Neural cell (in vitro differentiated cells): ENCODE measurements around the gene JMJD4. TPM values are rescaled to one million over a fixed set of nuclear protein-coding genes. Genes with fewer than 3 reads are reported as not detected.
"Not testable (repeated sequence)": the region's sequence is repeated elsewhere in the genome, so short reads cannot be mapped to it uniquely, and the experiment has no call there.

Experiments used
- H2AFZ ChIP-seq: fragments of 200-600, 300-800 bp; sonication (generic), shearing (Covaris generic); 2 replicates; pipeline ENCODE4 v1.6.0; 2014; ENCODE audit warnings: low read depth, mild to moderate bottlenecking, antibody characterized with exemption, low read length, moderate library complexity
- H3F3A ChIP-seq: fragments of 200-600 bp; shearing (Covaris generic); 2 replicates; pipeline ENCODE4 v1.6.1; 2016; ENCODE audit warnings: mild to moderate bottlenecking, moderate library complexity, mixed read lengths, antibody characterized with exemption, low read length; ENCODE audit not compliant: insufficient read depth, poor library complexity, severe bottlenecking
- H3K27ac ChIP-seq: fragments of 200-600, 300-800 bp; sonication (generic), shearing (Covaris generic); 2 replicates; pipeline ENCODE4 v1.5.1; 2014; ENCODE audit warnings: mild to moderate bottlenecking, low read length, moderate library complexity
- H3K27me3 ChIP-seq: fragments of 300-800, 200-600 bp; sonication (generic), shearing (Covaris generic); 2 replicates; pipeline ENCODE4 v1.6.0; 2014; ENCODE audit warnings: mild to moderate bottlenecking, low read depth, low read length, moderate library complexity; ENCODE audit not compliant: insufficient read depth
- H3K36me3 ChIP-seq: fragments of 300-800, 200-600 bp; sonication (generic), shearing (Covaris generic); 2 replicates; pipeline ENCODE4 v1.5.1; 2014; ENCODE audit warnings: mild to moderate bottlenecking, antibody characterized with exemption, low read length, moderate library complexity; ENCODE audit not compliant: insufficient read depth
- H3K4me2 ChIP-seq: fragments of 300-800, 200-600 bp; sonication (generic), shearing (Covaris generic); 2 replicates; pipeline ENCODE4 v1.6.0; 2014; ENCODE audit warnings: mild to moderate bottlenecking, low read length
- H3K4me3 ChIP-seq: fragments of 300-800, 200-600 bp; sonication (generic), shearing (Covaris generic); 2 replicates; pipeline ENCODE4 v1.5.1; 2014; ENCODE audit warnings: mild to moderate bottlenecking, low read length, moderate library complexity
- H3K79me2 ChIP-seq: fragments of 200-600 bp; shearing (Covaris generic); replicated peaks from 2 replicates; pipeline ENCODE4 v1.6.0; 2014; ENCODE audit warnings: mild to moderate bottlenecking, low read length, moderate library complexity; ENCODE audit not compliant: insufficient read depth
- H3K9ac ChIP-seq: fragments of 300-800, 200-600 bp; sonication (generic), shearing (Covaris generic); 2 replicates; pipeline ENCODE4 v1.6.1; 2016; ENCODE audit warnings: mild to moderate bottlenecking, low read length, mixed read lengths
- H3K9me2 ChIP-seq: fragments of 200-600 bp; shearing (Covaris generic); 2 replicates; pipeline ENCODE4 v1.6.1; 2016; ENCODE audit warnings: mild to moderate bottlenecking, low read length, mixed read lengths; ENCODE audit not compliant: insufficient read depth
- H3K9me3 ChIP-seq: fragments of 200-600, 300-800 bp; sonication (generic), shearing (Covaris generic); 2 replicates; pipeline ENCODE4 v1.6.1; 2016; ENCODE audit warnings: mild to moderate bottlenecking, mixed run types, low read length, moderate library complexity, mixed read lengths
- H4K20me1 ChIP-seq: fragments of 200-600 bp; shearing (Covaris generic); 2 replicates; pipeline ENCODE4 v1.6.1; 2016; ENCODE audit warnings: mild to moderate bottlenecking, mixed run types; ENCODE audit not compliant: insufficient read depth
- EP300 ChIP-seq: fragments of 450-650 bp; conservative IDR thresholded peaks from 2 replicates; pipeline ENCODE4 v1.6.1; 2014; ENCODE audit warnings: antibody characterized with exemption, mild to moderate bottlenecking, moderate library complexity; ENCODE audit not compliant: poor library complexity, severe bottlenecking
- EZH2 ChIP-seq: fragments of 200-600, 300-800 bp; shearing (Covaris generic), sonication (generic); IDR thresholded peaks from 2 replicates; pipeline ENCODE4 v1.6.1; 2014; ENCODE audit warnings: antibody characterized with exemption, low read length, borderline replicate concordance, mild to moderate bottlenecking; ENCODE audit not compliant: insufficient read depth, poor library complexity, severe bottlenecking
- MXI1 ChIP-seq: fragments of 450-650 bp; conservative IDR thresholded peaks from 2 replicates; pipeline ENCODE4 v1.6.1; 2014; ENCODE audit warnings: antibody characterized with exemption, mild to moderate bottlenecking; ENCODE audit not compliant: poor library complexity, severe bottlenecking
- POLR2AphosphoS5 ChIP-seq: IDR thresholded peaks from 2 replicates; pipeline ENCODE4 v1.6.1; 2012
- RAD21 ChIP-seq: fragments of 450-650 bp; conservative IDR thresholded peaks from 2 replicates; pipeline ENCODE4 v1.6.1; 2014; ENCODE audit warnings: antibody characterized with exemption, mild to moderate bottlenecking, moderate library complexity
- SMC3 ChIP-seq: fragments of 450-650 bp; conservative IDR thresholded peaks from 2 replicates; pipeline ENCODE4 v1.6.1; 2014; ENCODE audit warnings: antibody characterized with exemption, mild to moderate bottlenecking, moderate library complexity; ENCODE audit not compliant: poor library complexity
- TAF1 ChIP-seq: IDR thresholded peaks from 2 replicates; pipeline ENCODE4 v1.6.1; 2012; ENCODE audit warnings: low read depth
- polyA plus RNA-seq: library from polyadenylated mRNA; depleted of rRNA; stranded (reverse); fragments of >200 nt; gene quantifications from 2 replicates; pipeline ENCODE4 v1.2.3, GENCODE V29; 2014
- TF ChIP-seq, protein P1 (sequence below): fragments of 450-650 bp; IDR thresholded peaks from 2 replicates; pipeline ENCODE4 v1.5.1; 2014; ENCODE audit warnings: antibody characterized with exemption, mild to moderate bottlenecking, moderate library complexity; ENCODE audit not compliant: poor library complexity, severe bottlenecking
- TF ChIP-seq, protein P2 (sequence below): IDR thresholded peaks from 2 replicates; pipeline ENCODE4 v1.6.1; 2012; ENCODE audit warnings: borderline replicate concordance

Gene JMJD4
- polyA plus RNA-seq, 1 donor from 2014 or later: 17.2 TPM

DNA sequence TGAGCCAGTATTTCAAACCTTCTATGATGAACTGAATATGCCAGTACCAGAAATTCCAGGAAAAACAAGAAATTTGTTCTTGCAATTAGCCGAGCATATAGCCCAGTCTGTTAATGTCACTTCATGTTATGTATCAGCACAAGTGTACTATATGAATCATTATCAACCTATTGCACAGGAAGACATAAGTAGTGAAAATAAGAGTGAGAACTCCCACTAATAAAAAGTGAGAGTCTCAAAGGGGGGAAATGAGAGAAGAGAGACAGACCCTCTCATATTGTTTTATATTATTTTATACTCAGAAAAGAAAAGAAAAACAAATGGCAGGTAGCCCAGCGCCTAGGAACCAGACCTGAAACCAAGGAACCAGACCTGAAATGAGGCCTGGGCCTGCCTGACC, 16.2 kb downstream of the JMJD4 start:
- TF ChIP-seq SMC3: no peak
- TF ChIP-seq POLR2AphosphoS5: no peak
- no peak for TF ChIP-seq RAD21
- TF ChIP-seq, protein P1, sequence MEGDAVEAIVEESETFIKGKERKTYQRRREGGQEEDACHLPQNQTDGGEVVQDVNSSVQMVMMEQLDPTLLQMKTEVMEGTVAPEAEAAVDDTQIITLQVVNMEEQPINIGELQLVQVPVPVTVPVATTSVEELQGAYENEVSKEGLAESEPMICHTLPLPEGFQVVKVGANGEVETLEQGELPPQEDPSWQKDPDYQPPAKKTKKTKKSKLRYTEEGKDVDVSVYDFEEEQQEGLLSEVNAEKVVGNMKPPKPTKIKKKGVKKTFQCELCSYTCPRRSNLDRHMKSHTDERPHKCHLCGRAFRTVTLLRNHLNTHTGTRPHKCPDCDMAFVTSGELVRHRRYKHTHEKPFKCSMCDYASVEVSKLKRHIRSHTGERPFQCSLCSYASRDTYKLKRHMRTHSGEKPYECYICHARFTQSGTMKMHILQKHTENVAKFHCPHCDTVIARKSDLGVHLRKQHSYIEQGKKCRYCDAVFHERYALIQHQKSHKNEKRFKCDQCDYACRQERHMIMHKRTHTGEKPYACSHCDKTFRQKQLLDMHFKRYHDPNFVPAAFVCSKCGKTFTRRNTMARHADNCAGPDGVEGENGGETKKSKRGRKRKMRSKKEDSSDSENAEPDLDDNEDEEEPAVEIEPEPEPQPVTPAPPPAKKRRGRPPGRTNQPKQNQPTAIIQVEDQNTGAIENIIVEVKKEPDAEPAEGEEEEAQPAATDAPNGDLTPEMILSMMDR: no peak
- TF ChIP-seq MXI1: no peak
- TF ChIP-seq EZH2: no peak
- TF ChIP-seq TAF1: no peak
- TF ChIP-seq, protein P2, sequence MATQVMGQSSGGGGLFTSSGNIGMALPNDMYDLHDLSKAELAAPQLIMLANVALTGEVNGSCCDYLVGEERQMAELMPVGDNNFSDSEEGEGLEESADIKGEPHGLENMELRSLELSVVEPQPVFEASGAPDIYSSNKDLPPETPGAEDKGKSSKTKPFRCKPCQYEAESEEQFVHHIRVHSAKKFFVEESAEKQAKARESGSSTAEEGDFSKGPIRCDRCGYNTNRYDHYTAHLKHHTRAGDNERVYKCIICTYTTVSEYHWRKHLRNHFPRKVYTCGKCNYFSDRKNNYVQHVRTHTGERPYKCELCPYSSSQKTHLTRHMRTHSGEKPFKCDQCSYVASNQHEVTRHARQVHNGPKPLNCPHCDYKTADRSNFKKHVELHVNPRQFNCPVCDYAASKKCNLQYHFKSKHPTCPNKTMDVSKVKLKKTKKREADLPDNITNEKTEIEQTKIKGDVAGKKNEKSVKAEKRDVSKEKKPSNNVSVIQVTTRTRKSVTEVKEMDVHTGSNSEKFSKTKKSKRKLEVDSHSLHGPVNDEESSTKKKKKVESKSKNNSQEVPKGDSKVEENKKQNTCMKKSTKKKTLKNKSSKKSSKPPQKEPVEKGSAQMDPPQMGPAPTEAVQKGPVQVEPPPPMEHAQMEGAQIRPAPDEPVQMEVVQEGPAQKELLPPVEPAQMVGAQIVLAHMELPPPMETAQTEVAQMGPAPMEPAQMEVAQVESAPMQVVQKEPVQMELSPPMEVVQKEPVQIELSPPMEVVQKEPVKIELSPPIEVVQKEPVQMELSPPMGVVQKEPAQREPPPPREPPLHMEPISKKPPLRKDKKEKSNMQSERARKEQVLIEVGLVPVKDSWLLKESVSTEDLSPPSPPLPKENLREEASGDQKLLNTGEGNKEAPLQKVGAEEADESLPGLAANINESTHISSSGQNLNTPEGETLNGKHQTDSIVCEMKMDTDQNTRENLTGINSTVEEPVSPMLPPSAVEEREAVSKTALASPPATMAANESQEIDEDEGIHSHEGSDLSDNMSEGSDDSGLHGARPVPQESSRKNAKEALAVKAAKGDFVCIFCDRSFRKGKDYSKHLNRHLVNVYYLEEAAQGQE: no peak
- TF ChIP-seq EP300: no peak
- Histone ChIP-seq H3K9me2 (no peaks in the 10 kb centered on the region), H3K79me2 (no peaks in the 10 kb centered on the region), H2AFZ (no peak overlapping the region), H3K4me2 (no peak overlapping the region), H3K9me3 (no peaks in the 10 kb centered on the region), H3F3A (no peaks in the 10 kb centered on the region), H3K36me3 (no peaks in the 10 kb centered on the region), H3K27ac (no peak overlapping the region), H3K4me3 (no peak overlapping the region), H3K27me3 (no peaks in the 10 kb centered on the region), H4K20me1 (no peaks in the 10 kb centered on the region), H3K9ac (no peak overlapping the region)

DNA sequence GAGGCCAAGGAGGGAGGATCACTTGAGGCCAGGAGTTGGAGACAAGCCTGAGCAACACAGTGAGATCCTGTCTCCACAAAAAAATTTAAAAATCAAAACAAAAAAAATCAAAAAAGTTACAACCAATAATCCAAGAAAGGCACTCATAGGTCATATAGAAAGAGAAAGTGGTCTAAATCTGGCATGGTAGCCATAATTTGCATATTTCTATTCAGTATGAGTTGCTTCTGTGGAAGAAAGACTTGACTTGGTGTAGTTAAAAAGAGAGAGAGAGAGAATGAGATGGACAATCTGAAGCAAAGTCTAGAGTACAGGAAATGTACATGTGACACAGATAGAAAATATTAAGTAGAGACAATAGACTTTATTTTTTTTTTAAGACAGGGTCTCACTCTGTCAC, 22.5 kb downstream of the JMJD4 start:
- no peak overlapping the region for H2AFZ ChIP-seq
- no peaks in the 10 kb centered on the region for H3K79me2 ChIP-seq
- TF ChIP-seq MXI1: no peak
- TF ChIP-seq, protein P2: no peak
- no peak for TF ChIP-seq TAF1
- TF ChIP-seq RAD21: no peak
- no peak for TF ChIP-seq SMC3
- no peak for TF ChIP-seq EP300
- TF ChIP-seq, protein P1: no peak
- no peak for TF ChIP-seq EZH2
- TF ChIP-seq POLR2AphosphoS5: no peak
- no peak overlapping the region for H3K27ac ChIP-seq
- no peaks in the 10 kb centered on the region for H3K27me3 ChIP-seq
- H3K4me2 ChIP-seq: no peak overlapping the region
- H3F3A ChIP-seq: no peaks in the 10 kb centered on the region
- no peaks in the 10 kb centered on the region for H3K9me2 ChIP-seq
- no peak overlapping the region for H3K9ac ChIP-seq
- H3K4me3 ChIP-seq: no peak overlapping the region
- no peaks in the 10 kb centered on the region for H4K20me1 ChIP-seq
- H3K36me3 ChIP-seq: no peaks in the 10 kb centered on the region
- no peaks in the 10 kb centered on the region for H3K9me3 ChIP-seq

DNA sequence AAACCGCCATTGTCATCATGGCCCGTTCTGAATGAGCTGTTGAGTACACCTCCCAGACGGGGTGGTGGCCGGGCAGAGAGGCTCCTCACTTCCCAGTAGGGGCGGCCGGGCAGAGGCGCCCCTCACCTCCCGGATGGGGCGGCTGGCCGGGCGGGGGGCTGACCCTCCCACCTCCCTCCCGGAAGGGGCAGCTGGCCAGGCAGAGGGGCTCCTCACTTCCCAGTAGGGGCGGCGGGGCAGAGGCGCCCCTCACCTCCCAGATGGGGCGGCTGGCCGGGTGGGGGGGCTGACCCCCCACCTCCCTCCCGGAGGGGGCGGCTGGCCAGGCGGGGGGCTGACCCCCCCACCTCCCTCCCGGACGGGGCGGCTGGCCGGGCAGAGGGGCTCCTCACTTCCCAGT, 24.6 kb downstream of the JMJD4 start:
- H3K4me3 ChIP-seq, H3K27me3 ChIP-seq, H4K20me1 ChIP-seq, H3F3A ChIP-seq, H3K27ac ChIP-seq, H2AFZ ChIP-seq, H3K9me3 ChIP-seq, H3K36me3 ChIP-seq, H3K9ac ChIP-seq, H3K9me2 ChIP-seq, H3K4me2 ChIP-seq, H3K79me2 ChIP-seq: not testable (repeated sequence)
